GM12878 (cell line): ENCODE data around the gene ZNF628. TPM values are rescaled to one million over a fixed set of nuclear protein-coding genes. Genes with fewer than 3 reads are reported as not detected.
A peak's percentile ranks its signal among the peaks of the same experiment; 100 is the strongest.

Experiments used
- ATAC-seq: fragments of 200-7000 bp; cut with Tn5 transposase; 3 replicates; pipeline ENCODE4 v1.9.1; 2020; ENCODE audit warnings: mild to moderate bottlenecking, moderate library complexity
- BruUV-seq: library from RNA; stranded (reverse); fragments of 400-500 nt; replicated peaks from 2 replicates; lab custom pipeline; 2021; lab: Mats Ljungman, UMichigan
- CTCF ChIA-PET: fragments of 300-600 bp; sonication (Branson Sonifier 250); formaldehyde crosslinking; extraction: SDS; loops from one replicate; lab custom pipeline; 2021; ENCODE audit warnings: inconsistent platforms; lab: Yijun Ruan, JAX
- POLR2A ChIA-PET: fragments of 350-600 bp; formaldehyde crosslinking; extraction: SDS; loops from one replicate; lab custom pipeline; 2021; ENCODE audit warnings: inconsistent platforms; lab: Charles Lee
- RAD21 ChIA-PET: fragments of 300-600 bp; sonication (Branson Sonifier 250); formaldehyde crosslinking; loops from one replicate; lab custom pipeline; 2023; ENCODE audit warnings: antibody characterized with exemption; ENCODE audit not compliant: unreplicated experiment; lab: Charles Lee
- SMC1A ChIA-PET: fragments of 300-600 bp; sonication (Branson Sonifier 250); formaldehyde crosslinking; loops from one replicate; lab custom pipeline; 2023; ENCODE audit not compliant: unreplicated experiment, uncharacterized antibody; lab: Charles Lee
- DNase-seq: peaks from one replicate; pipeline ENCODE4 v3.0.0-alpha.2; 2011; ENCODE audit warnings: low read depth, low spot score
- FAIRE-seq: peaks from 3 replicates; lab custom pipeline; 2011; peaks lifted over from hg19 to GRCh38; lab: Jason Lieb, UNC
- H2AFZ ChIP-seq: 2 replicates; pipeline ENCODE4 v1.6.0; 2011; ENCODE audit warnings: low read depth, low read length, control low read depth; ENCODE audit not compliant: control insufficient read depth
- H3K27ac ChIP-seq: 2 replicates; pipeline ENCODE4 v1.5.1; 2011; ENCODE audit warnings: control low read depth; ENCODE audit not compliant: control insufficient read depth, insufficient read depth
- H3K27me3 ChIP-seq, 2 experiments: replicated peaks in 1 of 2; 2 replicates each; pipeline versions ENCODE4 v1.6.0 to v1.6.1; 2011; ENCODE audit warnings: low read length in 1 of 2; ENCODE audit not compliant: control insufficient read depth in 2 of 2, insufficient read depth in 2 of 2
- H3K36me3 ChIP-seq, 2 experiments: 2 replicates each; pipeline ENCODE4 v1.5.1; 2011; ENCODE audit warnings: low read length in 1 of 2; ENCODE audit not compliant: control insufficient read depth in 2 of 2, insufficient read depth in 2 of 2
- H3K4me1 ChIP-seq: 2 replicates; pipeline ENCODE4 v1.6.1; 2011; ENCODE audit warnings: mild to moderate bottlenecking, low read length, moderate library complexity, mixed read lengths; ENCODE audit not compliant: control insufficient read depth, insufficient read depth
- H3K4me2 ChIP-seq: 2 replicates; pipeline ENCODE4 v1.6.0; 2011; ENCODE audit warnings: control low read depth; ENCODE audit not compliant: control insufficient read depth, insufficient read depth
- H3K4me3 ChIP-seq: fragments of 200-600 bp; sonication (generic); 2 replicates; pipeline ENCODE4 v1.5.1; 2016
- H3K79me2 ChIP-seq: 2 replicates; pipeline ENCODE4 v1.6.0; 2011; ENCODE audit warnings: low read length; ENCODE audit not compliant: control insufficient read depth, insufficient read depth
- H3K9ac ChIP-seq: 2 replicates; pipeline ENCODE4 v1.8.0; 2011; ENCODE audit warnings: low read length, control low read depth, mixed read lengths; ENCODE audit not compliant: control insufficient read depth, insufficient read depth
- H3K9me3 ChIP-seq: replicated peaks from 3 replicates; pipeline ENCODE4 v1.5.1; 2011; ENCODE audit warnings: mild to moderate bottlenecking, low read length; ENCODE audit not compliant: control insufficient read depth, insufficient read depth
- H4K20me1 ChIP-seq: 2 replicates; pipeline ENCODE4 v1.6.0; 2011; ENCODE audit not compliant: control insufficient read depth, insufficient read depth
- IKZF2 ChIP-seq, 2 experiments: fragments of 450-650 bp; IDR thresholded peaks; 2 replicates each; pipeline ENCODE4 v1.6.1; 2017; ENCODE audit warnings: mild to moderate bottlenecking in 2 of 2, moderate library complexity in 2 of 2
- LARP7 ChIP-seq: fragments of 450-650 bp; IDR thresholded peaks from 2 replicates; pipeline ENCODE4 v1.6.1; 2017; ENCODE audit warnings: mild to moderate bottlenecking
- NBN ChIP-seq: fragments of 450-650 bp; IDR thresholded peaks from 2 replicates; pipeline ENCODE4 v1.6.1; 2016
- POLR2A ChIP-seq: IDR thresholded peaks from 2 replicates; pipeline ENCODE4 v1.6.1; 2011; ENCODE audit warnings: low read depth, mild to moderate bottlenecking, low read length
- RB1 ChIP-seq: fragments of 450-650 bp; formaldehyde crosslinking; IDR thresholded peaks from 2 replicates; pipeline ENCODE4 v1.6.1; 2017; ENCODE audit warnings: mild to moderate bottlenecking, borderline replicate concordance
- RUNX3 ChIP-seq: IDR thresholded peaks from 2 replicates; pipeline ENCODE4 v1.6.1; 2012; ENCODE audit warnings: low read length, inconsistent platforms
- SMARCA5 ChIP-seq: fragments of 450-650 bp; IDR thresholded peaks from 2 replicates; pipeline ENCODE4 v1.6.1; 2017; ENCODE audit warnings: mild to moderate bottlenecking
- ZNF207 ChIP-seq: fragments of 450-650 bp; IDR thresholded peaks from 2 replicates; pipeline ENCODE4 v1.6.1; 2014; ENCODE audit warnings: antibody characterized with exemption, mild to moderate bottlenecking, borderline replicate concordance
- WGBS: methylation state at CpG from one replicate; pipeline ENCODE4 v1.1.6; 2016; ENCODE audit warnings: low lambda C conversion rate; ENCODE audit not compliant: insufficient replicate concordance, insufficient coverage; ENCODE audit errors: missing lambda C conversion rate; 5-methylcytosine and 5-hydroxymethylcytosine counted together
- in situ Hi-C: fragments of 300-500 bp; cut with MboI; formaldehyde crosslinking; loops from 9 replicates; pipeline ENCODE4 v1.14.3; 2018; ENCODE audit warnings: mixed read lengths
- intact Hi-C: fragments of 100-400 bp; cut with micrococcal nuclease; formaldehyde crosslinking; loops from one replicate; pipeline ENCODE4 v1.14.2; 2022; ENCODE audit not compliant: unreplicated experiment
- polyA plus RNA-seq, 11 experiments: library from polyadenylated mRNA; depleted of rRNA in 4 of 11; unstranded in 6 of 11; stranded (reverse) in 5 of 11; fragments of >200 nt; fragmentation: Nextera tagmentation in 4 of 11; fragmentation: Illumina TruSeq in 1 of 11; extraction: Ambion mirVana in 4 of 11; extraction: Trizol in 1 of 11; gene quantifications; 1 replicate in 1 of 11; 2 replicates in 10 of 11; pipeline versions ENCODE4 v1.2.1 to v1.2.3, GENCODE V29; 2011 to 2016; ENCODE audit warnings: inconsistent platforms in 2 of 11, missing spikeins in 2 of 11, low read depth in 1 of 11
- total RNA-seq, 4 experiments: library from RNA; depleted of rRNA in 3 of 4; stranded (reverse); fragments of >200 nt in 3 of 4; fragmentation: Illumina TruSeq in 1 of 4; extraction: Trizol in 1 of 4; gene quantifications; 2 replicates each; pipeline versions ENCODE4 v1.2.1 to v1.2.3, GENCODE V29; 2013 to 2021
- TF ChIP-seq, protein P1 (sequence below), 3 experiments: IDR thresholded peaks in 2 of 3; conservative IDR thresholded peaks in 1 of 3; 2 replicates each; pipeline ENCODE4 v1.5.1; 2011; ENCODE audit warnings: low read depth in 3 of 3, low read length in 3 of 3, mild to moderate bottlenecking in 3 of 3, control low read depth in 2 of 3, moderate library complexity in 2 of 3, inconsistent platforms in 1 of 3, mixed read lengths in 1 of 3; ENCODE audit not compliant: control insufficient read depth in 2 of 3, insufficient read depth in 1 of 3; ENCODE audit errors: extremely low read depth in 1 of 3
- TF ChIP-seq, protein P2 (sequence below): fragments of 450-650 bp; IDR thresholded peaks from 2 replicates; pipeline ENCODE4 v1.6.1; 2016; ENCODE audit warnings: mild to moderate bottlenecking
- TF ChIP-seq, protein P3 (sequence below): fragments of 450-650 bp; IDR thresholded peaks from 2 replicates; pipeline ENCODE4 v1.6.1; 2017; ENCODE audit warnings: mild to moderate bottlenecking, moderate library complexity

ZNF628 gene
- total and polyA plus RNA-seq, 10 of the 15 experiments (the other 5 are each of a cell fraction or from before 2014, with no cell fraction given), result 0.04 to 11.3 (median 1.6) TPM; not detected in 1

DNA sequence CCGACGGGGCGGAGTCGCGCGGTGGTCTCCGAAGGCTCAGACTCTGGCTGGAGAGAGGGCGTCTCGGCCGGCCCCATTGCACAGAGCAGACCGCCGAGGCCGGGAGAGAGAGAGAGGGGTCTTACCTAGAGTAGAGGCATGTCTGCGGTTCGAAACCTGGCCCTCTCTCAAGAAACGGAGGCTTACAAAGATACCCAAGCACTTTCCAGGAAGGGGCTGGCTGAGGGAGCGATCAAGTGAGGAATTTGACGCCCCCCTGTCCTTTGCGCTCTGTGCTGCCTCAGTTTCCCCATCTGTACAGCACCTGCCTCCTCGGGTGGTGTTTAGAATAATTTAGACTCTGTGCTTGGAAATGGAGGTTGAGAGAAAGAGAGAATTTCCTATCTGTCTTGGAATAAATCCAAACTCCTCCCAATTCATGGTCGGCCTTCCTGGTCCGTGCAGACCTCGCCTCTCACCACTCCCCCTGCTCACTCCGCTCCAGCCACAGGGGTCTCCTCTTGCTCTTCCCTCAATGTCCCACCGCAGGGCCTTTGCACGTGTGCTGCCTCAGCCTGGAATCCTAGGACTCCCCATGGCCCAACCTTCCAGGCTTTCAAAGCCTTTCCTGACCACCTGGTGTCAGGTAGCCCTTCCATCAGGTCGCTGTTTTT is 14.3 kb upstream of the ZNF628 start:
- no peaks in the 10 kb centered on the region for H3K27me3 ChIP-seq
- H3K36me3 ChIP-seq, result no peaks in the 10 kb centered on the region; a peak in 1 of 4 replicates
- peak overlapping the region; percentile 74 for H3K9ac ChIP-seq
- RAD21 ChIA-PET, result interaction anchor here (0.6 to 1.0 kb wide), 11 partner anchors 14 to 843 kb away, joined by 3 to 12 read pairs (median 3); partner anchors contain the start of genes NAT14 and ZNF628
- no peaks in the 10 kb centered on the region; the same call in 1 of the 2 replicates for H4K20me1 ChIP-seq
- TF ChIP-seq RUNX3 (0 out of 2 replicates have a peak, but pooled peaks have one; percentile 5), LARP7 (0 out of 2 replicates have a peak, but pooled peaks have one; percentile 39), RB1 (no peak), IKZF2 (IDR thresholded peaks at IDR 0.05) (0 out of 4 replicates have a peak, but pooled peaks of 1 of the 2 experiments have one; percentile 12), ZNF207 (0 out of 2 replicates have a peak, but pooled peaks have one; percentile 17), NBN (peak; percentile 21; the same call in 1 of the 2 replicates), SMARCA5 (peak; percentile 50; the same call in 1 of the 2 replicates), POLR2A (no peak)
- TF ChIP-seq, protein P1, sequence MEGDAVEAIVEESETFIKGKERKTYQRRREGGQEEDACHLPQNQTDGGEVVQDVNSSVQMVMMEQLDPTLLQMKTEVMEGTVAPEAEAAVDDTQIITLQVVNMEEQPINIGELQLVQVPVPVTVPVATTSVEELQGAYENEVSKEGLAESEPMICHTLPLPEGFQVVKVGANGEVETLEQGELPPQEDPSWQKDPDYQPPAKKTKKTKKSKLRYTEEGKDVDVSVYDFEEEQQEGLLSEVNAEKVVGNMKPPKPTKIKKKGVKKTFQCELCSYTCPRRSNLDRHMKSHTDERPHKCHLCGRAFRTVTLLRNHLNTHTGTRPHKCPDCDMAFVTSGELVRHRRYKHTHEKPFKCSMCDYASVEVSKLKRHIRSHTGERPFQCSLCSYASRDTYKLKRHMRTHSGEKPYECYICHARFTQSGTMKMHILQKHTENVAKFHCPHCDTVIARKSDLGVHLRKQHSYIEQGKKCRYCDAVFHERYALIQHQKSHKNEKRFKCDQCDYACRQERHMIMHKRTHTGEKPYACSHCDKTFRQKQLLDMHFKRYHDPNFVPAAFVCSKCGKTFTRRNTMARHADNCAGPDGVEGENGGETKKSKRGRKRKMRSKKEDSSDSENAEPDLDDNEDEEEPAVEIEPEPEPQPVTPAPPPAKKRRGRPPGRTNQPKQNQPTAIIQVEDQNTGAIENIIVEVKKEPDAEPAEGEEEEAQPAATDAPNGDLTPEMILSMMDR (IDR thresholded peaks at IDR 0.05 in 2 of 3, conservative IDR thresholded peaks at IDR 0.05 in 1 of 3; ENCODE audit: control insufficient read depth in 2 of 3, extremely low read depth in 1 of 3, insufficient read depth in 1 of 3, low read depth in 3 of 3, low read length in 3 of 3), result no peak
- TF ChIP-seq, protein P2, sequence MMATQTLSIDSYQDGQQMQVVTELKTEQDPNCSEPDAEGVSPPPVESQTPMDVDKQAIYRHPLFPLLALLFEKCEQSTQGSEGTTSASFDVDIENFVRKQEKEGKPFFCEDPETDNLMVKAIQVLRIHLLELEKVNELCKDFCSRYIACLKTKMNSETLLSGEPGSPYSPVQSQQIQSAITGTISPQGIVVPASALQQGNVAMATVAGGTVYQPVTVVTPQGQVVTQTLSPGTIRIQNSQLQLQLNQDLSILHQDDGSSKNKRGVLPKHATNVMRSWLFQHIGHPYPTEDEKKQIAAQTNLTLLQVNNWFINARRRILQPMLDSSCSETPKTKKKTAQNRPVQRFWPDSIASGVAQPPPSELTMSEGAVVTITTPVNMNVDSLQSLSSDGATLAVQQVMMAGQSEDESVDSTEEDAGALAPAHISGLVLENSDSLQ, result no peak
- TF ChIP-seq, protein P3, sequence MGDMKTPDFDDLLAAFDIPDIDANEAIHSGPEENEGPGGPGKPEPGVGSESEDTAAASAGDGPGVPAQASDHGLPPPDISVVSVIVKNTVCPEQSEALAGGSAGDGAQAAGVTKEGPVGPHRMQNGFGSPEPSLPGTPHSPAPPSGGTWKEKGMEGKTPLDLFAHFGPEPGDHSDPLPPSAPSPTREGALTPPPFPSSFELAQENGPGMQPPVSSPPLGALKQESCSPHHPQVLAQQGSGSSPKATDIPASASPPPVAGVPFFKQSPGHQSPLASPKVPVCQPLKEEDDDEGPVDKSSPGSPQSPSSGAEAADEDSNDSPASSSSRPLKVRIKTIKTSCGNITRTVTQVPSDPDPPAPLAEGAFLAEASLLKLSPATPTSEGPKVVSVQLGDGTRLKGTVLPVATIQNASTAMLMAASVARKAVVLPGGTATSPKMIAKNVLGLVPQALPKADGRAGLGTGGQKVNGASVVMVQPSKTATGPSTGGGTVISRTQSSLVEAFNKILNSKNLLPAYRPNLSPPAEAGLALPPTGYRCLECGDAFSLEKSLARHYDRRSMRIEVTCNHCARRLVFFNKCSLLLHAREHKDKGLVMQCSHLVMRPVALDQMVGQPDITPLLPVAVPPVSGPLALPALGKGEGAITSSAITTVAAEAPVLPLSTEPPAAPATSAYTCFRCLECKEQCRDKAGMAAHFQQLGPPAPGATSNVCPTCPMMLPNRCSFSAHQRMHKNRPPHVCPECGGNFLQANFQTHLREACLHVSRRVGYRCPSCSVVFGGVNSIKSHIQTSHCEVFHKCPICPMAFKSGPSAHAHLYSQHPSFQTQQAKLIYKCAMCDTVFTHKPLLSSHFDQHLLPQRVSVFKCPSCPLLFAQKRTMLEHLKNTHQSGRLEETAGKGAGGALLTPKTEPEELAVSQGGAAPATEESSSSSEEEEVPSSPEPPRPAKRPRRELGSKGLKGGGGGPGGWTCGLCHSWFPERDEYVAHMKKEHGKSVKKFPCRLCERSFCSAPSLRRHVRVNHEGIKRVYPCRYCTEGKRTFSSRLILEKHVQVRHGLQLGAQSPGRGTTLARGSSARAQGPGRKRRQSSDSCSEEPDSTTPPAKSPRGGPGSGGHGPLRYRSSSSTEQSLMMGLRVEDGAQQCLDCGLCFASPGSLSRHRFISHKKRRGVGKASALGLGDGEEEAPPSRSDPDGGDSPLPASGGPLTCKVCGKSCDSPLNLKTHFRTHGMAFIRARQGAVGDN, result 0 out of 2 replicates have a peak, but pooled peaks have one; percentile 21
- ATAC-seq (no peak), FAIRE-seq (no peak), DNase-seq (no peak)
- CTCF ChIA-PET, result interaction anchor here (0.6 to 2.5 kb wide), 7 partner anchors 13 to 303 kb away, joined by 3 to 33 read pairs (median 3); partner anchors contain the start of gene NAT14
- TSS peak; percentile 94 for BruUV-seq
- H2AFZ ChIP-seq, result peak overlapping the region; percentile 95
- peaks cover 9% of the 10 kb centered on the region for H3K79me2 ChIP-seq
- SMC1A ChIA-PET, result interaction anchor here (0.6 to 1.1 kb wide), 7 partner anchors 14 to 186 kb away, joined by 3 to 5 read pairs (median 3); partner anchors contain the start of genes NAT14 and ZNF628
- in situ Hi-C loops, result no loop called here
- no peaks in the 10 kb centered on the region for H3K4me1 ChIP-seq
- intact Hi-C loops, result no loop called here
- 10% methylated on average over 26 of the region's 27 CpGs for WGBS
- peak overlapping the region; percentile 77 for H3K4me3 ChIP-seq
- H3K4me2 ChIP-seq, result peak overlapping the region; percentile 75
- POLR2A ChIA-PET, result interaction anchor here (0.5 to 1.1 kb wide), 9 partner anchors 15 to 495 kb away, joined by 3 to 14 read pairs (median 3); partner anchors contain the start of genes FIZ1, KMT5C, UBE2S and ZNF628
- no peaks in the 10 kb centered on the region for H3K9me3 ChIP-seq
- H3K27ac ChIP-seq, result peak overlapping the region; percentile 59
